ENCODE data around the gene KCNQ2.

KCNQ2 gene

GRCh38 chr20:63420359-63421093 lies 51.9 kb downstream of the KCNQ2 start:
- no peak for FAIRE-seq

GRCh38 chr20:63419299-63419698 lies 53.2 kb downstream of the KCNQ2 start:
- DNase-seq (ENCODE audit: insufficient read length, low spot score) (no peak), FAIRE-seq (no peak)

More at GRCh38 chr20:63420359-63421093, 51.9 kb downstream of the KCNQ2 start:
- no peak for DNase-seq (ENCODE audit: insufficient read length, low spot score)

GRCh38 chr20:63418617-63419016 lies 53.8 kb downstream of the KCNQ2 start:
- DNase-seq (ENCODE audit: insufficient read length, low spot score): no peak
- FAIRE-seq: no peak

- DNase-seq (ENCODE audit: insufficient read length, low spot score): no peak
- FAIRE-seq: no peak
Observed at GRCh38 chr20:63417738-63418120, 54.7 kb downstream of the KCNQ2 start.

GRCh38 chr20:63417097-63417737 lies 55.2 kb downstream of the KCNQ2 start:
- FAIRE-seq: no peak

GRCh38 chr20:63416631-63417030 lies 55.8 kb downstream of the KCNQ2 start:
- FAIRE-seq (no peak), DNase-seq (ENCODE audit: insufficient read length, low spot score) (no peak)

More at GRCh38 chr20:63417097-63417737, 55.2 kb downstream of the KCNQ2 start:
- no peak for DNase-seq (ENCODE audit: insufficient read length, low spot score)

- FAIRE-seq (no peak), DNase-seq (ENCODE audit: insufficient read length, low spot score) (no peak)
Observed at GRCh38 chr20:63415647-63416391, 56.6 kb downstream of the KCNQ2 start.

- FAIRE-seq: no peak
- no peak for DNase-seq (ENCODE audit: insufficient read length, low spot score)
Observed at GRCh38 chr20:63414720-63415430, 57.6 kb downstream of the KCNQ2 start.

GRCh38 chr20:63413963-63414684 lies 58.3 kb downstream of the KCNQ2 start:
- DNase-seq (ENCODE audit: insufficient read length, low spot score): no peak
- FAIRE-seq: no peak

GRCh38 chr20:63413323-63413722 lies 59.1 kb downstream of the KCNQ2 start:
- DNase-seq (ENCODE audit: insufficient read length, low spot score) (no peak), FAIRE-seq (no peak)

GRCh38 chr20:63412889-63413288 lies 59.6 kb downstream of the KCNQ2 start:
- DNase-seq (ENCODE audit: insufficient read length, low spot score) (no peak), FAIRE-seq (no peak)

- DNase-seq (ENCODE audit: insufficient read length, low spot score): no peak
- FAIRE-seq: no peak
Observed at GRCh38 chr20:63411898-63412631, 60.4 kb downstream of the KCNQ2 start.

GRCh38 chr20:63411151-63411897 lies 61.1 kb downstream of the KCNQ2 start:
- DNase-seq (ENCODE audit: insufficient read length, low spot score) (no peak), FAIRE-seq (no peak)

GRCh38 chr20:63409834-63410435 lies 62.5 kb downstream of the KCNQ2 start:
- DNase-seq (ENCODE audit: insufficient read length, low spot score) (no peak), FAIRE-seq (no peak)

GRCh38 chr20:63409066-63409833 lies 63.2 kb downstream of the KCNQ2 start:
- DNase-seq (ENCODE audit: insufficient read length, low spot score) (no peak), FAIRE-seq (no peak)

- DNase-seq (ENCODE audit: insufficient read length, low spot score): no peak
- FAIRE-seq: no peak
Observed at GRCh38 chr20:63408684-63409046, 63.8 kb downstream of the KCNQ2 start.

GRCh38 chr20:63407928-63408683 lies 64.3 kb downstream of the KCNQ2 start:
- DNase-seq (ENCODE audit: insufficient read length, low spot score): no peak
- no peak for FAIRE-seq
